AG09319 (cell line): ENCODE measurements around the gene PIH1D2.

ENCODE experiments used
- DNase-seq: peaks from one replicate; pipeline ENCODE4 v3.0.0-alpha.2; 2010; ENCODE audit warnings: low read depth; ENCODE audit errors: extremely low read depth
- CTCF ChIP-seq: IDR thresholded peaks from 2 replicates; pipeline ENCODE4 v1.5.1; 2011; ENCODE audit warnings: low read depth, mild to moderate bottlenecking, inconsistent platforms, low read length, moderate library complexity

Gene PIH1D2

GRCh38 chr11:112023104-112023503, 50.7 kb downstream of the PIH1D2 start:
- no peak for DNase-seq
- TF ChIP-seq CTCF: no peak

- DNase-seq: no peak
- TF ChIP-seq CTCF: no peak
Observed at GRCh38 chr11:112019066-112019465, 54.8 kb downstream of the PIH1D2 start.
